ENCODE results near the gene DLST. TPM values are rescaled to one million over a fixed set of nuclear protein-coding genes. Genes with fewer than 3 reads are reported as not detected.

Gene DLST
- total RNA-seq, 1 donor from 2014 or later = 202 TPM

DNA sequence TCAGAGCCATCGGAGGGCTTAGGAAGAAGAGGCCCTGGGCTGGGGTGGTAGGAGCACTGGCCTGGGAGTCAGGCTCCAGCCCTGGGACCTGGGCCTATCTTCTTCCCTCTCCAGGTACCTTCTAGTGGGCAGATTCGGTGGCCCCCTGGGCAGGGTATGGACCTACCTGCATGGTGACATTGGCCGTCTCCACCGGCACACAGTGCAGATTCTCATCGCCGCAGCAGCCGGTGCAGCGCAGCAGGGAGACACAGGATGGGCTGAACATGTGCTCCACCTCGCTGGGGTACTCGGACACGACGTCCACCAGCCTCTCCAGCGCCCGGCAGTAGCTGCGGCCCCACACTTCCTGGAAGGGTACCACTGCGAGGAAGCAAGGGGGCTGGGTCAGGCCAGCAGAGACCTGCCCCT is 67.5 kb downstream of the DLST start:
- intact Hi-C loops (cut with DNase I) = no loop called here
- DNase-seq (ENCODE audit: low spot score) = no peak

- DNase-seq (ENCODE audit: low spot score) = no peak
- intact Hi-C loops (cut with DNase I) = loop anchor here (10.0 kb wide), 1 partner anchor 55 kb away; the partner anchor contains the start of gene EIF2B2
These were observed 68.3 kb downstream of the DLST start for GRCh38 chr14:74949859-74950573.

DNA sequence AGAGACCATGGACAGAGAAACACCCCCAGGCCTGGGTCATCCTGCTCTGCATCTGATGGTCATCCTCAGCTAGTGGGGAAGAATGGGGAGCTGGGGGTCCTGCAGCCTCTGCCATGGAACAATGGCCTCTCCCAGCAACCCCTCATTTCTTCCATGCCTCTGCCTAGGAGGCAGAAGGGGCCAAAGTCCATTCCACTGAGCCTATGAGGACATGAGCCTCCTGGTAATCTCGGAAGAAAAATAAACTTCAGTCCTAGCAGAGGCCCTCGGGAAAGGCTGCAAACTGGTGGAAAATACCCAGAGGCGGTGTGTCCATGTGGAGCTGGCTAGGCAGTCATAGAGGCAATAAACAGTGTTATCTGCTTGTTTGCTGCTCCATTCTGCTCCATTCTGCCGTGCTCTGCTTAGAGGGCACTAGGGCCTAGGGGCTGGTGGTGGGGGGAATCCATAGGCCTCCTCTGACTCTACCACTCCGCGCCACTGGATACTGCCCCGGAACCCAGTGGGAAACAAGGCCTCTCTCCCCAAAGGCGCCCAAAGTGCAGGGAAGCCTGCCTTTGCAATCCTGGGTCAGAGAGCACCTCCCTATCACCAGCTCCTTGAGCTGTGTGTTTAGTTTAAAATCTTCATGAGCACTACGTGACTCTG is 69.2 kb downstream of the DLST start:
- no peak for DNase-seq (ENCODE audit: low spot score)
- intact Hi-C loops (cut with DNase I) = loop anchor here (10.0 kb wide), 1 partner anchor 54 kb away; the partner anchor contains the start of gene EIF2B2

DNA sequence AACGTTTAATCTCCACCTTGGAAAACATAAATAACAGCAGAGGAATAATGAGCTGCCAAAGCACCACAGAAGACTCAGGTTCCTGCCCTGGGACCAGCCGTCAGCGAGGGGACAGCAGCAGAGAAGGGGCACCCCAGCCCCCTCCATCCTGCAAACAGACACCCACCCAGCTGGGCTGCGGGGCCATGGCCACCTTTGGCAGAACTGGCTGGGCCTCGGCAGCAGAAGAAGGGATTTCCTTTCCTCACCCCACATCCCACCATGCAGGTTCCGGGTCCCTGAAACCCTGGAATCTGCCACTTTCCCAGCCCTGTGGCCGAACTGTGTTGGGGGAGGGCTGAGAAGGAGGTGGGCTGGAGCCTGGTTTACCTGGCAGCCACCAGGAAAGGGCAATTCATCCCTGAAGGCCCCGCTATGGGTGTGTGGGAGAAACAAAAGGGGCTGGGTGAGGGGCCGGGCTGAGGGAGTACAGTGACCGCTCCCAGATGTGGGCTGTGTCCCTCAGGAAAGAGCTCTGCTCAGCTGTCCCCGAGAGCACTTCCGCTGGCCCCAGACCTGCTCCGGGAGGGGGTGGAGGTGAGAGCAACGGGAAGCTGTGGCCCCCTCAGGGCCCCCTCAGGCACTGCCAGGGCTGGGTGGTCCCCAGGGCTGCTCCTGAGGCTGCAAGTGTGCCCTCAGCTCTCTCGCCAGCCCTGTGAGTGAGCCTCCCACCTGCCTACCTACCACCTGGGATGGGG is 69.9 kb downstream of the DLST start:
- intact Hi-C loops (cut with DNase I) = loop anchor here (10.0 kb wide), 1 partner anchor 53 kb away; the partner anchor contains the start of gene EIF2B2
- DNase-seq (ENCODE audit: low spot score) = no peak

DNA sequence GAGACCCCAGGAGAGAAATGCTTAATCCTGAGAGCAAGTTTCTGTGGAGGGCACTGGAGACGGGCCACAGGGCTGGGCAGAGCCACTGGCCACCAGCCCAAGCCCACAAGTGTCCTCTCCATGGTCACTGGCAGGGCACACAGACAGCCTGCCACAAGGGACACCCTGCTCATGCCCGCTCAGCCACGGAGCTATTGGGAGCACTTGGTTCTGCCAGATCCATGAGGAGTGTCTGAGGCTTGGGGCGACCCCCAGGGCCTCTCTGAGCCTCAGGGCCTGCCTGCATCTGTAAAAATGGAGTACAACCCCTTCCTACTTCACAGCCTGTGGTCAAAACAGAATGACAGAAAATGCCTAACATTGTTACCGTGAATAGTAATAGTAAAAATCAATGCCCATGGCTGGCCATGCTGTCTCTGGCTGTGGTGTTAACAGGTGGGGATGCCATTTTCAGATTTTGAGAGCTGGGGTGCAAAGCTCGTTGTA is 70.5 kb downstream of the DLST start:
- intact Hi-C loops (cut with DNase I) = loop anchor here (10.0 kb wide), 1 partner anchor 53 kb away; the partner anchor contains the start of gene EIF2B2
- no peak for DNase-seq (ENCODE audit: low spot score)

DNA sequence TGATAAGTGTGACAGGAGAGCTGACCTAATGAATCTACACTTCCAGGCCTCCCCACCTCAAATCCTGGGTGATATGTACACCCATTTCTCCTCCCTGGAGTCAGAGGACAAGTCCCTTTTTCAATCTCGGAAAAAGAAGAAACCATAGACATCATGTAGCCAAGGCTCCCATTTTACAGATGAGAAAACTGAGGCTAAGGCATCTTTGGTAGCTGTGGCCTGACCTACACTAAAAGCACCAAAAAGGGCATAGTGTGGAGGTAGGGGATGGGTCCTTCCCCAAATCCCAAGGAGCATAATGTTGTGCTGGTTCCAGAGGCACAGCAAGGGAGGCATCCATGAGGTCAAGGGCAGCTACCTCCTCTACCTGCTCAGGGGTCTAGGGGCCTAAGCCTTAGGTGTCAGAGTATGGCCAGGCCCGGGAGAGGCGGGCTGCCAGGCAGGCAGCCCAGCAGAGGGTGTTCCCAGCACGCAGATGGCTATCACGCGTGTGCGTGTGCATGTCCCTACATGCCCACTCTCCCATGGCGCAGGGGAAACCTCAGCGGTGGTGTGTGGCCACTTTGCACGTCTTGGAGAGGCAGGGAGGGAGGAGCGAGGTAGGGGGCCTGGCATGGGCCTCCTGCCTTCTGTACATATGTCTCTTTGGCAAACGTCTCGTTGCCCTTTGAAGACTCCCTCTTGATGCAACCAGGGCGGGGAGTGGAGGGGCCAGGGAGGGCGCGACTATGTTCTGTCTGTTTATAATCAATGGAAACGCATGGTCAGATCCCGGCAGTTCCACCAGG is 71.2 kb downstream of the DLST start:
- intact Hi-C loops (cut with DNase I) = loop anchor here (10.0 kb wide), 1 partner anchor 52 kb away; the partner anchor contains the start of gene EIF2B2
- no peak for DNase-seq (ENCODE audit: low spot score)

Other genes starting within 250 kb of the DLST start
- 21.2 TPM for gene AREL1, start 168.8 kb upstream of the DLST start, total RNA-seq
- gene FCF1, start 168.8 kb upstream of the DLST start, total RNA-seq = 36.6 TPM
- gene YLPM1, start 118.6 kb upstream of the DLST start, total RNA-seq = 40.8 TPM
- gene PROX2, start 5.8 kb upstream of the DLST start, total RNA-seq = not detected
- gene RPS6KL1, start 41.3 kb downstream of the DLST start, total RNA-seq = 19.8 TPM
- 9.4 TPM for gene PGF, start 73.7 kb downstream of the DLST start, total RNA-seq
- 36.4 TPM for gene EIF2B2, start 121.0 kb downstream of the DLST start, total RNA-seq
- 20.0 TPM for gene MLH3, start 169.6 kb downstream of the DLST start, total RNA-seq
- gene ACYP1, start 182.1 kb downstream of the DLST start, total RNA-seq = 12.2 TPM
- gene ZC2HC1C, start 187.7 kb downstream of the DLST start, total RNA-seq = 5.2 TPM
- 115 TPM for gene NEK9, start 245.1 kb downstream of the DLST start, total RNA-seq